Adipose tissue (tissue), 3 donors: ENCODE results near the gene TMEM40. TPM values are rescaled to one million over a fixed set of nuclear protein-coding genes. Genes with fewer than 3 reads are reported as not detected.
"Not testable (repeated sequence)": the region's sequence is repeated elsewhere in the genome, so short reads cannot be mapped to it uniquely, and the experiment has no call there.

Experiments used
- H3K27ac ChIP-seq: one replicate; pipeline ENCODE4 v1.5.1; 2013; ENCODE audit warnings: low read depth, low read length
- WGBS, 3 donors: extraction: QIAGEN DNeasy Blood & Tissue Kit; methylation state at CpG; one replicate each; pipeline ENCODE4 v1.1.7; 2013; 5-methylcytosine and 5-hydroxymethylcytosine counted together
- polyA plus RNA-seq, 3 donors: library from polyadenylated mRNA; stranded (reverse); fragments of 200-250 nt; gene quantifications; one replicate each; pipeline ENCODE4 v1.2.3, GENCODE V29; 2013
- donor health status: healthy with polysubstance abuse.
- donor health status: Bipolar disorder and iron deficiency.
- donor health status: healthy.

Gene TMEM40
- polyA plus RNA-seq, 3 donors = 0.76 TPM; not detected in 2

GRCh38 chr3:12705374-12705926, 53.6 kb downstream of the TMEM40 start:
- WGBS, 3 donors = 90 to 96% (median 92%) methylated on average over 6 of the region's 6 CpGs
- no peak overlapping the region for H3K27ac ChIP-seq

GRCh38 chr3:12702501-12702900, 56.6 kb downstream of the TMEM40 start:
- no peak overlapping the region for H3K27ac ChIP-seq
- WGBS, 3 donors = 87 to 96% (median 93%) methylated on average over 3 of the region's 3 CpGs

- H3K27ac ChIP-seq = not testable (repeated sequence)
- whole genome bisulfite sequencing, 3 donors = 90 to 92% (median 91%) methylated on average over 7 to 10 of the region's 10 CpGs
Measured at GRCh38 chr3:12701601-12702000, 57.5 kb downstream of the TMEM40 start.

- 77 to 87% (median 86%) methylated on average over 2 of the region's 2 CpGs for WGBS, 3 donors
Measured at GRCh38 chr3:12700800-12701199, 58.3 kb downstream of the TMEM40 start.

GRCh38 chr3:12695916-12696315, 63.1 kb downstream of the TMEM40 start:
- no peak overlapping the region for H3K27ac ChIP-seq
- 76 to 87% (median 83%) methylated on average over 2 of the region's 2 CpGs for whole genome bisulfite sequencing, 3 donors

More at GRCh38 chr3:12700800-12701199, 58.3 kb downstream of the TMEM40 start:
- no peak overlapping the region for H3K27ac ChIP-seq

- H3K27ac ChIP-seq = no peak overlapping the region
- 91 to 92% (median 92%) methylated on average over 3 of the region's 3 CpGs for WGBS, 3 donors
Measured at GRCh38 chr3:12695112-12695511, 63.9 kb downstream of the TMEM40 start.

GRCh38 chr3:12692444-12692843, 66.6 kb downstream of the TMEM40 start:
- H3K27ac ChIP-seq = no peak overlapping the region
- 95 to 96% (median 96%) methylated on average over 8 of the region's 8 CpGs for WGBS, 3 donors

GRCh38 chr3:12689997-12690711, 68.9 kb downstream of the TMEM40 start:
- H3K27ac ChIP-seq = no peak overlapping the region
- WGBS, 3 donors = 85 to 90% (median 86%) methylated on average over 11 of the region's 11 CpGs

- WGBS, 3 donors = 37 to 83% (median 73%) methylated on average over 4 of the region's 4 CpGs
- no peak overlapping the region for H3K27ac ChIP-seq
Measured at GRCh38 chr3:12687948-12688347, 71.1 kb downstream of the TMEM40 start.

- no peak overlapping the region for H3K27ac ChIP-seq
- WGBS, 3 donors = 71 to 84% (median 82%) methylated on average over 3 of the region's 3 CpGs
Measured at GRCh38 chr3:12686096-12686495, 73.0 kb downstream of the TMEM40 start.

Other genes starting within 250 kb of the TMEM40 start
- gene MKRN2OS, start 213.8 kb downstream of the TMEM40 start, polyA plus RNA-seq = 1 to 10 TPM in 1 of 3 donors, under 1 TPM in 1, not detected in 1; 0.10 to 7.2 TPM
- gene MKRN2, start 202.2 kb downstream of the TMEM40 start, polyA plus RNA-seq = 10 to 100 TPM; 16.0 to 18.1 (median 17.9) TPM
- gene RAF1, start 95.1 kb downstream of the TMEM40 start, polyA plus RNA-seq = 10 to 100 TPM; 36.4 to 57.0 (median 42.4) TPM
- gene CAND2, start 37.4 kb upstream of the TMEM40 start, polyA plus RNA-seq = 1 to 10 TPM in 2 of 3 donors, under 1 TPM in 1; 0.79 to 2.0 (median 1.1) TPM
- gene RPL32, start 82.3 kb upstream of the TMEM40 start, polyA plus RNA-seq = 1,000 to 10,000 TPM; 1,949 to 3,304 (median 2,810) TPM